Ishikawa (cell line): ENCODE measurements around the gene GNPDA1.

Source experiments
- CEBPB ChIP-seq: IDR thresholded peaks from 2 replicates; pipeline ENCODE4 v1.6.1; 2012
- CREB1 ChIP-seq: IDR thresholded peaks from 2 replicates; pipeline ENCODE4 v1.6.1; 2012; ENCODE audit warnings: low read depth
- FOXM1 ChIP-seq: IDR thresholded peaks from 2 replicates; pipeline ENCODE4 v1.6.1; 2012; ENCODE audit warnings: low read depth, borderline replicate concordance
- NFIC ChIP-seq: IDR thresholded peaks from 2 replicates; pipeline ENCODE4 v1.6.1; 2012
- RAD21 ChIP-seq: IDR thresholded peaks from 2 replicates; pipeline ENCODE4 v1.6.1; 2012; ENCODE audit warnings: low read depth
- TAF1 ChIP-seq: IDR thresholded peaks from 2 replicates; pipeline ENCODE4 v1.6.1; 2012; ENCODE audit warnings: low read depth, mild to moderate bottlenecking
- TCF12 ChIP-seq: IDR thresholded peaks from 2 replicates; pipeline ENCODE4 v1.6.1; 2012; ENCODE audit warnings: low read depth
- YY1 ChIP-seq: IDR thresholded peaks from 2 replicates; pipeline ENCODE4 v1.6.1; 2012; ENCODE audit warnings: low read depth
- TF ChIP-seq, protein P1 (sequence below): IDR thresholded peaks from 2 replicates; pipeline ENCODE4 v1.6.1; 2012
- TF ChIP-seq, protein P2 (sequence below): IDR thresholded peaks from 2 replicates; pipeline ENCODE4 v1.6.1; 2012
- TF ChIP-seq, protein P3 (sequence below): IDR thresholded peaks from 2 replicates; pipeline ENCODE4 v1.6.1; 2012; ENCODE audit warnings: low read depth, mild to moderate bottlenecking

DNA sequence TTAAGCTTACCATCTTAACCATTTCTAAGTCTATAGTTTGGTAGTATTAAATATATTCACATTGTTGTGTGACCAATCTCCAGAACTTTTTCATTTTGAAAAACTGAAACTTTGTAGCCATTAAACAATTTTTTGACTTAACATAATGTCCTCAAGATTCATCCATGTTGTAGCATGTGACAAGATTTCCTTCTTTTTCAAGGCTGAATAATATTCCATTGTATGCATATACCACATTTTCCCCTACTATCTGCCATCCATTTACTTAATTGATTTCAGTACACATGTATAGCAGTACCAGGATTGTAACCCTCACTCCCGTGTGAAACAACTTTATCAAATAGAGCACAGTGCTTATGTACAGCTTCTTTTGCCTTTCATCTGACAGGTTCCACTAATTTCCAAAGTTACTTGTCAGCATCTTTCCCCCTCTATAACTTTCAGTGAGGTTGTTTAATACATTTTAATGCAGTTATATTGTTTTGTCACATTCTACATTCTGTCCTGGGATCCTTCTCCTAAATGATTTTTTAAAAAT is 7.4 kb upstream of the GNPDA1 start:
- TF ChIP-seq RAD21, result no peak
- TF ChIP-seq, protein P1, sequence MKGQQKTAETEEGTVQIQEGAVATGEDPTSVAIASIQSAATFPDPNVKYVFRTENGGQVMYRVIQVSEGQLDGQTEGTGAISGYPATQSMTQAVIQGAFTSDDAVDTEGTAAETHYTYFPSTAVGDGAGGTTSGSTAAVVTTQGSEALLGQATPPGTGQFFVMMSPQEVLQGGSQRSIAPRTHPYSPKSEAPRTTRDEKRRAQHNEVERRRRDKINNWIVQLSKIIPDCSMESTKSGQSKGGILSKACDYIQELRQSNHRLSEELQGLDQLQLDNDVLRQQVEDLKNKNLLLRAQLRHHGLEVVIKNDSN, result no peak
- no peak for TF ChIP-seq YY1
- no peak for TF ChIP-seq NFIC
- TF ChIP-seq TAF1, result no peak
- TF ChIP-seq CEBPB, result no peak
- TF ChIP-seq, protein P2, sequence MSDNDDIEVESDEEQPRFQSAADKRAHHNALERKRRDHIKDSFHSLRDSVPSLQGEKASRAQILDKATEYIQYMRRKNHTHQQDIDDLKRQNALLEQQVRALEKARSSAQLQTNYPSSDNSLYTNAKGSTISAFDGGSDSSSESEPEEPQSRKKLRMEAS, result no peak
- TF ChIP-seq CREB1, result no peak
- no peak for TF ChIP-seq FOXM1
- no peak for TF ChIP-seq TCF12
- TF ChIP-seq, protein P3, sequence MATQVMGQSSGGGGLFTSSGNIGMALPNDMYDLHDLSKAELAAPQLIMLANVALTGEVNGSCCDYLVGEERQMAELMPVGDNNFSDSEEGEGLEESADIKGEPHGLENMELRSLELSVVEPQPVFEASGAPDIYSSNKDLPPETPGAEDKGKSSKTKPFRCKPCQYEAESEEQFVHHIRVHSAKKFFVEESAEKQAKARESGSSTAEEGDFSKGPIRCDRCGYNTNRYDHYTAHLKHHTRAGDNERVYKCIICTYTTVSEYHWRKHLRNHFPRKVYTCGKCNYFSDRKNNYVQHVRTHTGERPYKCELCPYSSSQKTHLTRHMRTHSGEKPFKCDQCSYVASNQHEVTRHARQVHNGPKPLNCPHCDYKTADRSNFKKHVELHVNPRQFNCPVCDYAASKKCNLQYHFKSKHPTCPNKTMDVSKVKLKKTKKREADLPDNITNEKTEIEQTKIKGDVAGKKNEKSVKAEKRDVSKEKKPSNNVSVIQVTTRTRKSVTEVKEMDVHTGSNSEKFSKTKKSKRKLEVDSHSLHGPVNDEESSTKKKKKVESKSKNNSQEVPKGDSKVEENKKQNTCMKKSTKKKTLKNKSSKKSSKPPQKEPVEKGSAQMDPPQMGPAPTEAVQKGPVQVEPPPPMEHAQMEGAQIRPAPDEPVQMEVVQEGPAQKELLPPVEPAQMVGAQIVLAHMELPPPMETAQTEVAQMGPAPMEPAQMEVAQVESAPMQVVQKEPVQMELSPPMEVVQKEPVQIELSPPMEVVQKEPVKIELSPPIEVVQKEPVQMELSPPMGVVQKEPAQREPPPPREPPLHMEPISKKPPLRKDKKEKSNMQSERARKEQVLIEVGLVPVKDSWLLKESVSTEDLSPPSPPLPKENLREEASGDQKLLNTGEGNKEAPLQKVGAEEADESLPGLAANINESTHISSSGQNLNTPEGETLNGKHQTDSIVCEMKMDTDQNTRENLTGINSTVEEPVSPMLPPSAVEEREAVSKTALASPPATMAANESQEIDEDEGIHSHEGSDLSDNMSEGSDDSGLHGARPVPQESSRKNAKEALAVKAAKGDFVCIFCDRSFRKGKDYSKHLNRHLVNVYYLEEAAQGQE, result no peak
